DND-41 (cell line): ENCODE results near the gene TCF7L2.

Source experiments
- ATAC-seq: fragments of 200-7000 bp; cut with Tn5 transposase; 3 replicates; pipeline ENCODE4 v1.9.1; 2021; ENCODE audit warnings: low read depth; ENCODE audit not compliant: insufficient read depth
- DNase-seq: peaks from one replicate; pipeline ENCODE4 v3.0.0-alpha.2; 2020
- H2AFZ ChIP-seq: 2 replicates; pipeline ENCODE4 v1.6.0; 2012; ENCODE audit warnings: low read depth, low read length
- H3K27ac ChIP-seq: 2 replicates; pipeline ENCODE4 v1.5.1; 2012; ENCODE audit warnings: low read length, inconsistent platforms
- H3K27me3 ChIP-seq: fragments of 200-600 bp; sonication (generic); 2 replicates; pipeline ENCODE4 v1.6.0; 2012; ENCODE audit warnings: low read length, mild to moderate bottlenecking, inconsistent platforms; ENCODE audit not compliant: insufficient read depth, poor library complexity
- H3K36me3 ChIP-seq: 2 replicates; pipeline ENCODE4 v1.5.1; 2012; ENCODE audit warnings: low read length, inconsistent platforms; ENCODE audit not compliant: insufficient read depth
- H3K4me1 ChIP-seq: 2 replicates; pipeline ENCODE4 v1.5.1; 2012; ENCODE audit warnings: mild to moderate bottlenecking, low read length; ENCODE audit not compliant: insufficient read depth
- H3K4me2 ChIP-seq: 2 replicates; pipeline ENCODE4 v1.6.0; 2012; ENCODE audit warnings: mild to moderate bottlenecking, moderate library complexity, low read length, inconsistent platforms; ENCODE audit not compliant: insufficient read depth
- H3K4me3 ChIP-seq, 2 experiments: fragments of 200-600 bp in 1 of 2; shearing (Covaris generic) in 1 of 2; 2 replicates each; pipeline ENCODE4 v1.5.1; 2012 to 2016; ENCODE audit warnings: inconsistent platforms in 2 of 2, low read length in 2 of 2, mild to moderate bottlenecking in 2 of 2, low read depth in 1 of 2, moderate library complexity in 1 of 2
- H3K79me2 ChIP-seq: 2 replicates; pipeline ENCODE4 v1.6.0; 2012; ENCODE audit warnings: low read length, inconsistent platforms; ENCODE audit not compliant: insufficient read depth
- H3K9ac ChIP-seq: 2 replicates; pipeline ENCODE4 v1.6.0; 2012; ENCODE audit warnings: low read depth, mild to moderate bottlenecking, inconsistent platforms, low read length, moderate library complexity
- H3K9me3 ChIP-seq: 2 replicates; pipeline ENCODE4 v1.5.1; 2012; ENCODE audit warnings: low read length, moderate library complexity, mild to moderate bottlenecking, inconsistent platforms; ENCODE audit not compliant: insufficient read depth, severe bottlenecking
- H4K20me1 ChIP-seq: 2 replicates; pipeline ENCODE4 v1.6.0; 2012; ENCODE audit warnings: low read length; ENCODE audit not compliant: insufficient read depth
- EZH2 ChIP-seq: IDR thresholded peaks from 3 replicates; pipeline ENCODE4 v1.6.1; 2012; ENCODE audit warnings: borderline replicate concordance, low read depth, mild to moderate bottlenecking, moderate library complexity, low read length, inconsistent platforms; ENCODE audit not compliant: severe bottlenecking
- TF ChIP-seq, protein P1 (sequence below): IDR thresholded peaks from 2 replicates; pipeline ENCODE4 v1.5.1; 2012; ENCODE audit warnings: borderline replicate concordance, low read length, moderate library complexity, mild to moderate bottlenecking; ENCODE audit not compliant: poor library complexity, severe bottlenecking; ENCODE audit errors: extremely low read depth

Gene TCF7L2

DNA sequence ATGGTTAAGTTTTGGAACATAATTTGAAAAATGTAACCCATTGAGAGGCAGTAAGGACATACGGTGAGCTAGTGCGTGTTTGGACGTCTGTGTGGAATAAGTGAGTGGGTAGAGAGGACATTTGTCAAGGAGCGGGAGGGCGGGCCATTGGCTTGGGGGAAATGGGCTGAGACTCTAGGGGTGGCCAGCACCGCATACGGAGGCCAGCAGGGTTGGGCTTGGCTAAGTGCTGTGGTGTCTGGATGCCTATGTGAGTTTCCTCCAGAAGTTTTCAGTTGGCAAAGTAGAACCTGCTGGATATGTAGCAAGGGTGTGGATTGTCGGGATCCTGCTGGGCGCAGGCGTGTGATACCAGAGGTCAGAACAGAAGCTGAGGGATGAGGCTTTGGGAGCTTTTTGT lies 103.0 kb downstream of the TCF7L2 start:
- Histone ChIP-seq H3K79me2 (peaks cover 40% of the 10 kb centered on the region), H3K27me3 (no peaks in the 10 kb centered on the region), H3K9ac (no peak overlapping the region), H3K27ac (no peak overlapping the region), H3K9me3 (no peaks in the 10 kb centered on the region), H3K4me1 (peaks cover 37% of the 10 kb centered on the region), H4K20me1 (peaks cover 11% of the 10 kb centered on the region; the same call in 1 of the 2 replicates), H3K4me2 (no peak overlapping the region), H3K36me3 (no peaks in the 10 kb centered on the region), H2AFZ (no peak overlapping the region), H3K4me3 (no peak overlapping the region)
- no peak for DNase-seq
- ATAC-seq: no peak
- TF ChIP-seq, protein P1, sequence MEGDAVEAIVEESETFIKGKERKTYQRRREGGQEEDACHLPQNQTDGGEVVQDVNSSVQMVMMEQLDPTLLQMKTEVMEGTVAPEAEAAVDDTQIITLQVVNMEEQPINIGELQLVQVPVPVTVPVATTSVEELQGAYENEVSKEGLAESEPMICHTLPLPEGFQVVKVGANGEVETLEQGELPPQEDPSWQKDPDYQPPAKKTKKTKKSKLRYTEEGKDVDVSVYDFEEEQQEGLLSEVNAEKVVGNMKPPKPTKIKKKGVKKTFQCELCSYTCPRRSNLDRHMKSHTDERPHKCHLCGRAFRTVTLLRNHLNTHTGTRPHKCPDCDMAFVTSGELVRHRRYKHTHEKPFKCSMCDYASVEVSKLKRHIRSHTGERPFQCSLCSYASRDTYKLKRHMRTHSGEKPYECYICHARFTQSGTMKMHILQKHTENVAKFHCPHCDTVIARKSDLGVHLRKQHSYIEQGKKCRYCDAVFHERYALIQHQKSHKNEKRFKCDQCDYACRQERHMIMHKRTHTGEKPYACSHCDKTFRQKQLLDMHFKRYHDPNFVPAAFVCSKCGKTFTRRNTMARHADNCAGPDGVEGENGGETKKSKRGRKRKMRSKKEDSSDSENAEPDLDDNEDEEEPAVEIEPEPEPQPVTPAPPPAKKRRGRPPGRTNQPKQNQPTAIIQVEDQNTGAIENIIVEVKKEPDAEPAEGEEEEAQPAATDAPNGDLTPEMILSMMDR: no peak
- TF ChIP-seq EZH2: no peak

DNA sequence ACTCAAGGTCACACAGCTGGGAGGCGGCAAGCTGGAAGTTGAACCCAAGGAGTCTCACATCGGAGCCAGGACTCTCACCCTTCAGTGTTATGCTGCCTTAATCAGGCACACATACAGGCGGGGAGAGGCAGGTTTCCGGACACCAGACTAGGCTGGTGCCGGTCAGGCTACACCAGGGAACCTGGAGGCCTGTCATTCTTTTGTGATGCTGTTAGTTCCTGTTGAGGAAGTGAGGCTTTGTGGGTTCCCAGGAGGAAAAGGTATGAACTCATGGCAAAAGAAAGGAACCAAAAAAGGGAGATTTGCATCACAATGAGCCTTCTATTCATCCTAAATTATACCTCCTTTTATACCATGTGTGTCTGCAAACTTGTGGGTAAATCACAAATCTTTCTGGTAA lies 103.8 kb downstream of the TCF7L2 start:
- Histone ChIP-seq H3K27me3 (no peaks in the 10 kb centered on the region), H3K36me3 (no peaks in the 10 kb centered on the region), H2AFZ (no peak overlapping the region), H3K79me2 (peaks cover 40% of the 10 kb centered on the region), H3K9ac (no peak overlapping the region), H3K4me2 (no peak overlapping the region), H4K20me1 (peaks cover 14% of the 10 kb centered on the region; the same call in 1 of the 2 replicates), H3K27ac (no peak overlapping the region), H3K4me3 (no peak overlapping the region), H3K4me1 (peaks cover 29% of the 10 kb centered on the region), H3K9me3 (no peaks in the 10 kb centered on the region)
- ATAC-seq: no peak
- TF ChIP-seq, protein P1: no peak
- TF ChIP-seq EZH2: no peak
- no peak for DNase-seq

DNA sequence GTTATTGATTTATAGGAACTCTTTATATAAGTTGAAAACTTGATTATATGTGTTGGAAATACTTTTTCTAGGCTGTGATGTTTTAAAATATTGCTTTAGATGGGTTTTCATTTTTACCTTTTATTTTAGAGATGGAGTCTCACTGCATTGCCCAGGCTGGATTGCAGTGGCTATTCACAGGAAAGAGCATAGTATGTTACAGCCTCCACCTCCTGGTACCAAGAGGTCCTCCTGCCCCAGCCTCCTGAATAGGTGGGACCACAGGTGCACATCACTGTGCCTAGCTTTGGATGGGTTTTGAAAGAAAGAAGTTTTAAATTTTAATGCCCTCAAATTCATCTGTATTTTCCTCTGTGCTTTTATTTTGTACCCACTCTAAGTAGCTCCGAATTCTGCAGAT lies 105.4 kb downstream of the TCF7L2 start:
- no peak for ATAC-seq
- TF ChIP-seq, protein P1: no peak
- TF ChIP-seq EZH2: no peak
- no peaks in the 10 kb centered on the region for H3K9me3 ChIP-seq
- no peaks in the 10 kb centered on the region for H3K36me3 ChIP-seq
- no peak overlapping the region for H3K9ac ChIP-seq
- no peak overlapping the region for H2AFZ ChIP-seq
- peaks cover 20% of the 10 kb centered on the region for H3K4me1 ChIP-seq
- H3K27ac ChIP-seq: no peak overlapping the region
- peaks cover 20% of the 10 kb centered on the region; the same call in 1 of the 2 replicates for H4K20me1 ChIP-seq
- H3K4me2 ChIP-seq: no peak overlapping the region
- DNase-seq: no peak
- H3K4me3 ChIP-seq: no peak overlapping the region
- H3K27me3 ChIP-seq: no peaks in the 10 kb centered on the region
- peaks cover 51% of the 10 kb centered on the region for H3K79me2 ChIP-seq

DNA sequence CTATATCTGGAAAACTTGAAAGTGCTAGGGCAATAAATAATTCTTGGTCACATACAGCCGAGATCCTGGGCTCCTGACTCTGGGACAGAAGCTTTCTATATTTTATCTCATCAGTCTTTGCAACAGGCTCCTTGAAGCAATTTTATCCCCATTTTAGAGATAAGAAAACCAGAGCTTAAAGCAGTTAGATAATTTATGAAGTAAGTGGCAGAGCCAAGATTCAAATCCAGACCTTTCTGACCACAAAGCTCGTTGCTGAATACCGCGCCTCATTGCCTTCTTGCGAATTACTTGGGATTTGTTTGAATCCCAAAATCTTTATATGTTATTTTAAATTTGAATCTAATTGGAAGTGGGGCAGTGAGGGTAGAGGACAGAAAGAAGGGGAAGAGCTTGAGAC lies 106.0 kb downstream of the TCF7L2 start:
- H3K4me1 ChIP-seq: peaks cover 14% of the 10 kb centered on the region
- no peak overlapping the region for H3K4me2 ChIP-seq
- H4K20me1 ChIP-seq: peaks cover 23% of the 10 kb centered on the region; the same call in 1 of the 2 replicates
- DNase-seq (no peak), ATAC-seq (no peak)
- no peaks in the 10 kb centered on the region for H3K36me3 ChIP-seq
- H3K27ac ChIP-seq: no peak overlapping the region
- TF ChIP-seq, protein P1: no peak
- TF ChIP-seq EZH2: no peak
- no peaks in the 10 kb centered on the region for H3K9me3 ChIP-seq
- no peak overlapping the region for H2AFZ ChIP-seq
- H3K4me3 ChIP-seq: no peak overlapping the region
- no peaks in the 10 kb centered on the region for H3K27me3 ChIP-seq
- H3K79me2 ChIP-seq: peaks cover 55% of the 10 kb centered on the region
- H3K9ac ChIP-seq: no peak overlapping the region
